H9 (cell line): ENCODE data around the gene MUC5B. TPM values are rescaled to one million over a fixed set of nuclear protein-coding genes. Genes with fewer than 3 reads are reported as not detected.

ENCODE experiments used
- DNase-seq: peaks from one replicate; pipeline ENCODE4 v3.0.0-alpha.2; 2017
- H2AFZ ChIP-seq: one replicate; pipeline ENCODE4 v1.6.1; 2013; ENCODE audit warnings: mild to moderate bottlenecking, low read length, control low read depth, moderate library complexity
- H2AK5ac ChIP-seq: 2 replicates; pipeline ENCODE4 v1.6.1; 2013; ENCODE audit warnings: low read length, control low read depth, mixed read lengths; ENCODE audit not compliant: insufficient read length
- H2BK120ac ChIP-seq: one replicate; pipeline ENCODE4 v1.6.1; 2013; ENCODE audit warnings: low read depth, mild to moderate bottlenecking, low read length, control low read depth, inconsistent platforms; ENCODE audit not compliant: poor library complexity, severe bottlenecking
- H2BK12ac ChIP-seq: 2 replicates; pipeline ENCODE4 v1.6.1; 2013; ENCODE audit warnings: low read length, control low read depth, mixed read lengths, low read depth; ENCODE audit not compliant: insufficient read length
- H2BK15ac ChIP-seq: 2 replicates; pipeline ENCODE4 v1.6.1; 2013; ENCODE audit warnings: low read depth, low read length, control low read depth
- H2BK20ac ChIP-seq: one replicate; pipeline ENCODE4 v1.6.1; 2013; ENCODE audit warnings: low read depth, mild to moderate bottlenecking, low read length, control low read depth, inconsistent platforms; ENCODE audit not compliant: poor library complexity, severe bottlenecking
- H2BK5ac ChIP-seq: 2 replicates; pipeline ENCODE4 v1.6.1; 2013; ENCODE audit warnings: low read length, control low read depth, mixed read lengths; ENCODE audit not compliant: insufficient read length
- H3K14ac ChIP-seq: 2 replicates; pipeline ENCODE4 v1.6.1; 2013; ENCODE audit warnings: low read length, control low read depth; ENCODE audit not compliant: insufficient read depth
- H3K18ac ChIP-seq: 2 replicates; pipeline ENCODE4 v1.6.1; 2013; ENCODE audit warnings: low read depth, mild to moderate bottlenecking, mixed read lengths, low read length, control low read depth; ENCODE audit not compliant: insufficient read length
- H3K23ac ChIP-seq: 2 replicates; pipeline ENCODE4 v1.6.1; 2013; ENCODE audit warnings: low read length, control low read depth, mixed read lengths, low read depth; ENCODE audit not compliant: insufficient read length
- H3K23me2 ChIP-seq: 2 replicates; pipeline ENCODE4 v1.6.1; 2013; ENCODE audit warnings: low read depth, mild to moderate bottlenecking, mixed read lengths, low read length, control low read depth; ENCODE audit not compliant: insufficient read length, poor library complexity, severe bottlenecking
- H3K27ac ChIP-seq: 2 replicates; pipeline ENCODE4 v1.5.1; 2013; ENCODE audit warnings: low read length, control low read depth, mixed read lengths, low read depth; ENCODE audit not compliant: insufficient read length
- H3K27me3 ChIP-seq: 2 replicates; pipeline ENCODE4 v1.6.1; 2013; ENCODE audit warnings: low read length, control low read depth, inconsistent platforms; ENCODE audit not compliant: insufficient read depth
- H3K4ac ChIP-seq: 2 replicates; pipeline ENCODE4 v1.6.1; 2013; ENCODE audit warnings: low read depth, mild to moderate bottlenecking, control low read depth, inconsistent platforms, low read length, moderate library complexity
- H3K4me1 ChIP-seq: 2 replicates; pipeline ENCODE4 v1.6.1; 2013; ENCODE audit warnings: low read length, control low read depth, inconsistent platforms; ENCODE audit not compliant: insufficient read depth
- H3K4me2 ChIP-seq: 2 replicates; pipeline ENCODE4 v1.6.1; 2013; ENCODE audit warnings: low read length, control low read depth, mixed read lengths; ENCODE audit not compliant: insufficient read length, insufficient read depth
- H3K56ac ChIP-seq: 2 replicates; pipeline ENCODE4 v1.6.1; 2013; ENCODE audit warnings: low read depth, mild to moderate bottlenecking, mixed read lengths, low read length, control low read depth; ENCODE audit not compliant: insufficient read length
- H3K79me1 ChIP-seq: 2 replicates; pipeline ENCODE4 v1.6.1; 2013; ENCODE audit warnings: low read depth, mild to moderate bottlenecking, moderate library complexity, low read length, control low read depth, inconsistent platforms; ENCODE audit not compliant: insufficient read depth, poor library complexity, severe bottlenecking
- H3K79me2 ChIP-seq: 2 replicates; pipeline ENCODE4 v1.6.1; 2013; ENCODE audit warnings: low read length, control low read depth, inconsistent platforms; ENCODE audit not compliant: insufficient read depth
- H3K9ac ChIP-seq: 2 replicates; pipeline ENCODE4 v1.6.1; 2013; ENCODE audit warnings: low read length, control low read depth, mixed read lengths; ENCODE audit not compliant: insufficient read length; ENCODE audit errors: extremely low read depth
- H3K9me3 ChIP-seq: one replicate; pipeline ENCODE4 v1.6.1; 2013; ENCODE audit warnings: low read depth, low read length, inconsistent platforms; ENCODE audit not compliant: control insufficient read depth
- H3T11ph ChIP-seq: one replicate; pipeline ENCODE4 v1.6.1; 2013; ENCODE audit warnings: mild to moderate bottlenecking, low read length, control low read depth, inconsistent platforms
- H4K20me1 ChIP-seq: one replicate; pipeline ENCODE4 v1.6.1; 2013; ENCODE audit not compliant: control insufficient read depth, insufficient read length, insufficient read depth
- H4K5ac ChIP-seq: 2 replicates; pipeline ENCODE4 v1.6.1; 2013; ENCODE audit warnings: low read depth, mild to moderate bottlenecking, mixed read lengths, low read length, control low read depth; ENCODE audit not compliant: insufficient read length
- H4K8ac ChIP-seq: replicated peaks from 2 replicates; pipeline ENCODE4 v1.6.1; 2013; ENCODE audit warnings: low read length, control low read depth, mixed read lengths, low read depth; ENCODE audit not compliant: insufficient read length
- H4K91ac ChIP-seq: 2 replicates; pipeline ENCODE4 v1.6.1; 2013; ENCODE audit warnings: low read depth, mild to moderate bottlenecking, moderate library complexity, mixed read lengths, low read length, control low read depth; ENCODE audit not compliant: insufficient read length
- H3K27ac Mint-ChIP-seq, 3 experiments: 2 replicates in 2 of 3; 3 replicates in 1 of 3; pipeline ENCODE4 v1.8.0; 2020 to 2021; ENCODE audit warnings: mixed read lengths in 3 of 3, mild to moderate bottlenecking in 1 of 3, moderate library complexity in 1 of 3
- H3K27me3 Mint-ChIP-seq: 2 replicates; pipeline ENCODE4 v1.8.0; 2021; ENCODE audit warnings: low read depth, mild to moderate bottlenecking, moderate library complexity, mixed read lengths
- H3K36me3 Mint-ChIP-seq, 3 experiments: 2 replicates in 2 of 3; 3 replicates in 1 of 3; pipeline ENCODE4 v1.8.0; 2020 to 2021; ENCODE audit warnings: low read depth in 3 of 3, mixed read lengths in 3 of 3; ENCODE audit not compliant: insufficient read depth in 1 of 3
- H3K4me1 Mint-ChIP-seq, 2 experiments: 2 replicates each; pipeline ENCODE4 v1.8.0; 2020; ENCODE audit warnings: mixed read lengths in 2 of 2
- H3K4me3 Mint-ChIP-seq, 2 experiments: 2 replicates in 1 of 2; 3 replicates in 1 of 2; pipeline ENCODE4 v1.8.0; 2020 to 2021; ENCODE audit warnings: mild to moderate bottlenecking in 2 of 2, mixed read lengths in 2 of 2, moderate library complexity in 1 of 2
- H3K9me3 Mint-ChIP-seq, 2 experiments: 2 replicates in 1 of 2; 3 replicates in 1 of 2; pipeline ENCODE4 v1.8.0; 2020; ENCODE audit warnings: mild to moderate bottlenecking in 2 of 2, mixed read lengths in 2 of 2, moderate library complexity in 1 of 2
- CTCF ChIP-seq: fragments of 200-600 bp; sonication (generic); conservative IDR thresholded peaks from 3 replicates; pipeline ENCODE4 v1.8.0; 2021; ENCODE audit warnings: antibody characterized with exemption, mild to moderate bottlenecking
- WGBS: extraction: QIAGEN DNeasy Blood & Tissue Kit; methylation state at CpG from one replicate; pipeline ENCODE4 v1.1.7; 2013; ENCODE audit warnings: missing lambda C conversion rate, low lambda C conversion rate, mixed read lengths; ENCODE audit not compliant: insufficient read length; ENCODE audit errors: extremely low coverage; 5-methylcytosine and 5-hydroxymethylcytosine counted together
- total RNA-seq: library from RNA; stranded (reverse); gene quantifications from 2 replicates; pipeline ENCODE4 v1.2.1, GENCODE V29; 2021

MUC5B gene
- total RNA-seq, 1 experiment from 2014 or later: not detected

GRCh38 chr11:1228921-1229451 is 6.1 kb downstream of the MUC5B start:
- H3K79me1 ChIP-seq: no peaks in the 10 kb centered on the region
- no peak overlapping the region for H3K4ac ChIP-seq
- no peak overlapping the region for H2AFZ ChIP-seq
- no peaks in the 10 kb centered on the region for H3K27me3 ChIP-seq
- H3T11ph ChIP-seq: no peak overlapping the region
- H2BK5ac ChIP-seq: no peak overlapping the region
- no peak overlapping the region for H2BK20ac ChIP-seq
- H3K27ac Mint-ChIP-seq: no peak overlapping the region
- no peak overlapping the region for H3K56ac ChIP-seq
- H3K27me3 Mint-ChIP-seq: no peaks in the 10 kb centered on the region; the same call in 1 of the 2 replicates
- TF ChIP-seq CTCF: no peak
- no peaks in the 10 kb centered on the region; the same call in 1 of the 2 replicates for H3K4me1 ChIP-seq
- H3K27ac ChIP-seq: no peak overlapping the region
- peak; percentile 22 for DNase-seq
- H3K14ac ChIP-seq: no peak overlapping the region; the same call in 1 of the 2 replicates
- H4K5ac ChIP-seq: no peak overlapping the region
- H3K18ac ChIP-seq: no peak overlapping the region
- no peak overlapping the region for H2AK5ac ChIP-seq
- H3K4me2 ChIP-seq: no peak overlapping the region
- H3K23ac ChIP-seq: no peak overlapping the region
- peaks cover 2 to 5% of the 10 kb centered on the region in 2 experiments; a peak in 2 of 4 replicates for H3K4me1 Mint-ChIP-seq
- no peaks in the 10 kb centered on the region for H3K9me3 Mint-ChIP-seq
- no CpG with 5 or more reads among the region's 18 CpGs for WGBS
- H2BK120ac ChIP-seq: no peak overlapping the region
- no peak overlapping the region for H3K9ac ChIP-seq
- no peaks in the 10 kb centered on the region for H3K23me2 ChIP-seq
- H4K20me1 ChIP-seq: peaks cover 3% of the 10 kb centered on the region
- H4K91ac ChIP-seq: no peak overlapping the region
- H2BK15ac ChIP-seq: no peak overlapping the region
- H2BK12ac ChIP-seq: no peak overlapping the region
- H4K8ac ChIP-seq: no peak overlapping the region
- no peak overlapping the region for H3K4me3 Mint-ChIP-seq
- no peaks in the 10 kb centered on the region for H3K36me3 Mint-ChIP-seq
- H3K9me3 ChIP-seq: no peaks in the 10 kb centered on the region
- no peaks in the 10 kb centered on the region for H3K79me2 ChIP-seq
